Measurements from ENCODE around the gene NTMT2. TPM values are rescaled to one million over a fixed set of nuclear protein-coding genes. Genes with fewer than 3 reads are reported as not detected.

The NTMT2 gene
- total and polyA plus RNA-seq, 2 of the 8 experiments (the other 6 are each of a cell fraction or from before 2014, with no cell fraction given): 0.38 TPM; not detected in 1

DNA sequence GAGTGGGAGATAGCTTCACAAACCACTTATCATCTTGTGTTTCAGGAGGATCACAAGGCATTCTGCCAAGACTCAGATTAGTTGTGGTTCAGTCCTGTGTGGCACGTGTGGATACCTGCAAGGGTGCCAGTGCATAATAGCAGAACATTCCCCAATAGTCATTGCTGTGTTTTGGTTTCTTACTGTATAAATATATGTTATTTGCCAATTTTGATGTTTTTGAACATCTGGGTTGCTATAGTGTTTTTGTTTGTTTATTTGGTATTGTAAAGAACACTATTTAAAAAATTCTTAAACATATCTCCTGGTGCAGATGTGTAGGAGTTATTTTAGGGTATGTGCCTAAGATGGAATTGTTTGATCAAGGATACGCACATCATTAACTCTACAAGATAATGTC is 5.4 kb upstream of the NTMT2 start (continued):
- TF ChIP-seq ASH2L (IDR thresholded peaks at IDR 0.05; ENCODE audit: low read length) (no peak), CEBPB (IDR thresholded peaks at IDR 0.05; ENCODE audit: low read depth, low read length) (no peak)
